HUES48 (cell line): ENCODE results near the gene CCT3.

Experiments
- H3K27ac ChIP-seq: one replicate; pipeline ENCODE4 v1.7.0; 2013; ENCODE audit warnings: low read depth, low read length, inconsistent platforms
- H3K27me3 ChIP-seq: 2 replicates; pipeline ENCODE4 v1.6.1; 2013; ENCODE audit warnings: mild to moderate bottlenecking, low read length; ENCODE audit not compliant: control insufficient read depth, insufficient read depth
- H3K36me3 ChIP-seq: 2 replicates; pipeline ENCODE4 v1.6.1; 2013; ENCODE audit warnings: low read length; ENCODE audit not compliant: control insufficient read depth, insufficient read depth
- H3K4me1 ChIP-seq: 2 replicates; pipeline ENCODE4 v1.6.1; 2013; ENCODE audit warnings: mild to moderate bottlenecking, low read length; ENCODE audit not compliant: control insufficient read depth, insufficient read depth
- H3K4me3 ChIP-seq: 2 replicates; pipeline ENCODE4 v1.5.1; 2013; ENCODE audit warnings: mild to moderate bottlenecking, low read depth, low read length
- H3K9ac ChIP-seq: 2 replicates; pipeline ENCODE4 v1.6.1; 2013; ENCODE audit warnings: mild to moderate bottlenecking, low read depth, low read length, moderate library complexity
- H3K9me3 ChIP-seq: 2 replicates; pipeline ENCODE4 v1.6.1; 2013; ENCODE audit warnings: low read length; ENCODE audit not compliant: control insufficient read depth, insufficient read depth

Gene CCT3

GRCh38 chr1:156276532-156276931, 61.6 kb downstream of the CCT3 start:
- H3K9ac ChIP-seq: no peak overlapping the region
- H3K9me3 ChIP-seq: no peaks in the 10 kb centered on the region
- no peak overlapping the region for H3K27ac ChIP-seq
- peaks cover 5% of the 10 kb centered on the region for H3K4me1 ChIP-seq
- H3K27me3 ChIP-seq: no peaks in the 10 kb centered on the region
- H3K36me3 ChIP-seq: peaks cover 85% of the 10 kb centered on the region
- no peak overlapping the region for H3K4me3 ChIP-seq

- no peaks in the 10 kb centered on the region for H3K9me3 ChIP-seq
- H3K27me3 ChIP-seq: no peaks in the 10 kb centered on the region
- peaks cover 93% of the 10 kb centered on the region for H3K36me3 ChIP-seq
- H3K4me3 ChIP-seq: no peak overlapping the region
- no peaks in the 10 kb centered on the region for H3K4me1 ChIP-seq
- no peak overlapping the region for H3K27ac ChIP-seq
- no peak overlapping the region for H3K9ac ChIP-seq
Measured at GRCh38 chr1:156270314-156270713, 67.8 kb downstream of the CCT3 start.

GRCh38 chr1:156268336-156268735, 69.8 kb downstream of the CCT3 start:
- H3K4me3 ChIP-seq: no peak overlapping the region
- H3K27ac ChIP-seq: no peak overlapping the region
- no peaks in the 10 kb centered on the region for H3K9me3 ChIP-seq
- H3K36me3 ChIP-seq: peaks cover 92% of the 10 kb centered on the region
- no peak overlapping the region for H3K9ac ChIP-seq
- no peaks in the 10 kb centered on the region for H3K27me3 ChIP-seq
- no peaks in the 10 kb centered on the region for H3K4me1 ChIP-seq

GRCh38 chr1:156266051-156266450, 72.0 kb downstream of the CCT3 start:
- no peaks in the 10 kb centered on the region for H3K4me1 ChIP-seq
- H3K36me3 ChIP-seq: peaks cover 92% of the 10 kb centered on the region
- no peaks in the 10 kb centered on the region for H3K9me3 ChIP-seq
- no peak overlapping the region for H3K9ac ChIP-seq
- H3K27me3 ChIP-seq: no peaks in the 10 kb centered on the region
- H3K27ac ChIP-seq: no peak overlapping the region
- H3K4me3 ChIP-seq: no peak overlapping the region

DNA sequence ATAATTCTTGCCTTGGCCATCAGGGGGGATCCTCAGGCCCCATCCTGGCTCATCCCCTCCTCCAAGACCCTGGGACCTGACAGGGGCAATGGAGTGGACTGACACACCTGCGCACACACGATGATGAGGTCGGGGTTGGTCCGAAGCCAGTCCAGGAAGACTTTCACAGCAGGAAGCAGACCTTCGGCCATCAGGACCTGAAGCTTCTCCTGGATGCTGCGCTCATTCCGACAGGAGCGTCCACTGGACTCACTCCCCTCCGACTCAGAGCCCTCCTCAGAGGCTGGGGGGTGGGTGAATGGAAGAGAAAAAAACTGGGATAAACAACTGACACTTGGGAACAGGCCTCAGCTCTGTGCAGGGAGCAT, 74.8 kb downstream of the CCT3 start:
- no peak overlapping the region for H3K27ac ChIP-seq
- no peak overlapping the region for H3K9ac ChIP-seq
- H3K9me3 ChIP-seq: no peaks in the 10 kb centered on the region
- H3K36me3 ChIP-seq: peaks cover 96% of the 10 kb centered on the region
- H3K27me3 ChIP-seq: no peaks in the 10 kb centered on the region
- no peaks in the 10 kb centered on the region for H3K4me1 ChIP-seq
- no peak overlapping the region for H3K4me3 ChIP-seq

DNA sequence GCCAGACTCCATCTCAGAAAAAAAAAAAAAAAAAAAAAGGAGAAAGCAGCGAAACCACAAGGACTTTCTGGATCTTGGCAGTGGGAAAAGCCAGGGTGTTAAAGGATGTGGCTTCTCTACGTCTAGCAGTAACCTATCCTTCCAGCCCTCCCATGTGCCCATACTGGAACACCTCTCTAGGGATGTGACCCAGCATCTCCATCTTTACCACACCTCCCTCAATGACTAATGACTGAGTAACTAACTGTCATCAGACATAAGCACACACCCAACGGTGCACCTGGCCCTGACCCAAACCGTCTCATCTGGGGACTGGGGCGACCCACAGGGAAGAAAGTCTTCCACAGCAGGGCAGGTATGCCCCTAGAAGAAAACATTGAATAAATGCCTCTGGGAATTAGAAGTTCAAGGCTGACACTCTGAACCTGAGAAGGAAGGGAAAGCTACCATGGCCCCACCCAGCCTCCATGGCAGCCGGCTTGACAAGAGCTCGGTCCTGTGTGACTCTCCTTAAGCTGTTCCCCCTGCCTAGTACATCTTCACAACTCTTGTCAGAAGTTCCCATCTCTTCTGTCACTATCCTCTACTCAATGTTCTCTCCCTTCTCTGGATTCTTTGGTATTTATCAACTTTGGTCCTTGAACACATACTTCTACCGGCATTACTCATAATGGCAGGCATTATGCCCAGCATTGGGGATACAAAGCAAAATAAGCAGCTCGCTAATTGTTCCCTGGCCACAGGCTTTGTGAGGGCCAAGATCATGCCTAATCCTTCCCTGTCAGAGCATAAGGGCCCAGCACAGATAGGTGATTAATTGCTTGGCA, 75.4 kb downstream of the CCT3 start:
- Histone ChIP-seq H3K27me3 (no peaks in the 10 kb centered on the region), H3K4me3 (no peak overlapping the region), H3K36me3 (peaks cover 96% of the 10 kb centered on the region), H3K9me3 (no peaks in the 10 kb centered on the region), H3K9ac (no peak overlapping the region), H3K4me1 (no peaks in the 10 kb centered on the region), H3K27ac (no peak overlapping the region)

DNA sequence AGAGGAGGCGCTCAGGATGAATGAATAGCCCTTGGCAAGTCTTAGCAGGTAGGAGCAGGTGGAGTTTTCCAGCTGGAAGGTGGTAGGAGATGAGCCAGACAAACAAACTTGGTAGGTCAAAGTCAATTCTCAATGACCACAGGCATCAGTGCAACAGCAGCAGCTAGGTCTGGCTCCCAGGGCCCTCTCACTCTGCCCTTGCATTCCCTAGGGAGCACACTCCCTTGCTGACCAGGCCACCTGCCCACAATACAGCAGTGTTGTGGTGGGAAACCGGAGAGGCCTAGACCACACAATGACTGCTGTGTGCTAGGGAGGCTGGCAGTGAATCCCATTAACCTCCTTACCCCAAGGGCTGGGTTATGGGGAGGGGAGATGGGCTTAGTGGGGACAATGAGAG, 77.2 kb downstream of the CCT3 start:
- no peak overlapping the region for H3K27ac ChIP-seq
- H3K27me3 ChIP-seq: no peaks in the 10 kb centered on the region
- H3K4me1 ChIP-seq: no peaks in the 10 kb centered on the region
- no peak overlapping the region for H3K9ac ChIP-seq
- no peaks in the 10 kb centered on the region for H3K9me3 ChIP-seq
- peaks cover 96% of the 10 kb centered on the region for H3K36me3 ChIP-seq
- no peak overlapping the region for H3K4me3 ChIP-seq

- no peak overlapping the region for H3K27ac ChIP-seq
- no peaks in the 10 kb centered on the region for H3K9me3 ChIP-seq
- no peak overlapping the region for H3K9ac ChIP-seq
- H3K27me3 ChIP-seq: no peaks in the 10 kb centered on the region
- H3K36me3 ChIP-seq: peaks cover 89% of the 10 kb centered on the region
- H3K4me1 ChIP-seq: no peaks in the 10 kb centered on the region
- H3K4me3 ChIP-seq: no peak overlapping the region
Measured at GRCh38 chr1:156259805-156260204, 78.3 kb downstream of the CCT3 start.
